Large intestine (tissue), 3 donors: ENCODE results near the gene CCDC85A. TPM values are rescaled to one million over a fixed set of nuclear protein-coding genes. Genes with fewer than 3 reads are reported as not detected.

Experiments
- DNase-seq, 2 donors: peaks; one replicate each; pipeline versions ENCODE4 v3.0.0 to v3.0.0-alpha.2; 2013
- H3K27ac ChIP-seq: one replicate; pipeline ENCODE4 v1.5.1; 2013; ENCODE audit warnings: low read length
- H3K27me3 ChIP-seq: 2 replicates; pipeline ENCODE4 v1.6.1; 2013; ENCODE audit warnings: low read length; ENCODE audit not compliant: control insufficient read depth, insufficient read depth
- H3K36me3 ChIP-seq: 2 replicates; pipeline ENCODE4 v1.6.1; 2013; ENCODE audit warnings: low read length; ENCODE audit not compliant: control insufficient read depth, insufficient read depth
- H3K4me1 ChIP-seq: one replicate; pipeline ENCODE4 v1.6.1; 2013; ENCODE audit warnings: low read length; ENCODE audit not compliant: control insufficient read depth, insufficient read depth
- H3K4me3 ChIP-seq: one replicate; pipeline ENCODE4 v1.5.1; 2013; ENCODE audit warnings: low read length
- H3K9me3 ChIP-seq: one replicate; pipeline ENCODE4 v1.6.1; 2013; ENCODE audit warnings: mild to moderate bottlenecking, low read depth, low read length, moderate library complexity; ENCODE audit not compliant: control insufficient read depth
- WGBS: methylation state at CpG from one replicate; pipeline ENCODE4 v1.1.5; 2013; ENCODE audit warnings: low lambda C conversion rate; ENCODE audit not compliant: insufficient coverage; 5-methylcytosine and 5-hydroxymethylcytosine counted together
- polyA plus RNA-seq: library from polyadenylated mRNA; unstranded; fragments of 120-200 nt; gene quantifications from one replicate; pipeline ENCODE4 v1.2.1, GENCODE V29; 2013

CCDC85A gene
- polyA plus RNA-seq, 1 donor, result 1.0 TPM

GRCh38 chr2:56234241-56234640, 50.5 kb downstream of the CCDC85A start:
- no peaks in the 10 kb centered on the region for H3K27me3 ChIP-seq
- no peak overlapping the region for H3K27ac ChIP-seq
- no peak overlapping the region for H3K4me3 ChIP-seq
- H3K36me3 ChIP-seq, result no peaks in the 10 kb centered on the region
- 72% methylated on average over 2 of the region's 2 CpGs for WGBS
- H3K9me3 ChIP-seq, result no peaks in the 10 kb centered on the region
- H3K4me1 ChIP-seq, result no peaks in the 10 kb centered on the region
- no peak for DNase-seq

GRCh38 chr2:56239030-56239429, 55.2 kb downstream of the CCDC85A start:
- Histone ChIP-seq H3K4me1 (no peaks in the 10 kb centered on the region), H3K36me3 (no peaks in the 10 kb centered on the region), H3K27ac (no peak overlapping the region), H3K9me3 (no peaks in the 10 kb centered on the region), H3K27me3 (no peaks in the 10 kb centered on the region), H3K4me3 (no peak overlapping the region)
- no CpG with 5 or more reads among the region's 2 CpGs for WGBS
- DNase-seq, result no peak

- DNase-seq, result no peak
- no peaks in the 10 kb centered on the region for H3K27me3 ChIP-seq
- H3K27ac ChIP-seq, result no peak overlapping the region
Observed at GRCh38 chr2:56239437-56239836, 55.6 kb downstream of the CCDC85A start.

GRCh38 chr2:56240210-56240609, 56.4 kb downstream of the CCDC85A start:
- 91% methylated on average over 1 of the region's 5 CpGs for WGBS
- Histone ChIP-seq H3K4me3 (no peak overlapping the region), H3K9me3 (no peaks in the 10 kb centered on the region), H3K36me3 (no peaks in the 10 kb centered on the region), H3K27me3 (no peaks in the 10 kb centered on the region), H3K27ac (no peak overlapping the region), H3K4me1 (peaks cover 2% of the 10 kb centered on the region)
- DNase-seq, result no peak

More at GRCh38 chr2:56239437-56239836, 55.6 kb downstream of the CCDC85A start:
- H3K9me3 ChIP-seq, result no peaks in the 10 kb centered on the region
- H3K4me3 ChIP-seq, result no peak overlapping the region
- H3K36me3 ChIP-seq, result no peaks in the 10 kb centered on the region
- no CpG with 5 or more reads among the region's 1 CpG for WGBS
- H3K4me1 ChIP-seq, result no peaks in the 10 kb centered on the region

GRCh38 chr2:56244506-56244905, 60.7 kb downstream of the CCDC85A start:
- no CpG with 5 or more reads among the region's 1 CpG for WGBS

GRCh38 chr2:56244911-56245530, 61.2 kb downstream of the CCDC85A start:
- peaks cover 9% of the 10 kb centered on the region for H3K4me1 ChIP-seq
- 60% methylated on average over 1 of the region's 1 CpG for WGBS
- H3K36me3 ChIP-seq, result no peaks in the 10 kb centered on the region
- H3K27ac ChIP-seq, result peak overlapping the region; percentile 5
- no peaks in the 10 kb centered on the region for H3K9me3 ChIP-seq
- H3K4me3 ChIP-seq, result no peak overlapping the region
- H3K27me3 ChIP-seq, result no peaks in the 10 kb centered on the region
- DNase-seq, result peak; percentile 34 to 35

More at GRCh38 chr2:56244506-56244905, 60.7 kb downstream of the CCDC85A start:
- Histone ChIP-seq H3K36me3 (no peaks in the 10 kb centered on the region), H3K9me3 (no peaks in the 10 kb centered on the region), H3K27ac (peak overlapping the region; percentile 5), H3K4me3 (no peak overlapping the region), H3K4me1 (peaks cover 4% of the 10 kb centered on the region), H3K27me3 (no peaks in the 10 kb centered on the region)
- no peak for DNase-seq

- WGBS, result no CpG with 5 or more reads among the region's 5 CpGs
- no peak for DNase-seq
- peaks cover 13% of the 10 kb centered on the region for H3K4me1 ChIP-seq
- no peaks in the 10 kb centered on the region for H3K27me3 ChIP-seq
- no peaks in the 10 kb centered on the region for H3K36me3 ChIP-seq
- H3K27ac ChIP-seq, result no peak overlapping the region
- H3K4me3 ChIP-seq, result no peak overlapping the region
- H3K9me3 ChIP-seq, result no peaks in the 10 kb centered on the region
Observed at GRCh38 chr2:56248965-56249742, 65.4 kb downstream of the CCDC85A start.

GRCh38 chr2:56250153-56250729, 66.5 kb downstream of the CCDC85A start:
- Histone ChIP-seq H3K4me1 (peaks cover 11% of the 10 kb centered on the region), H3K27me3 (no peaks in the 10 kb centered on the region), H3K9me3 (no peaks in the 10 kb centered on the region), H3K36me3 (no peaks in the 10 kb centered on the region), H3K4me3 (no peak overlapping the region), H3K27ac (no peak overlapping the region)
- no CpG with 5 or more reads among the region's 2 CpGs for WGBS
- DNase-seq, result peak; percentile 5 to 34

- Histone ChIP-seq H3K9me3 (no peaks in the 10 kb centered on the region), H3K36me3 (no peaks in the 10 kb centered on the region), H3K4me3 (no peak overlapping the region), H3K27me3 (no peaks in the 10 kb centered on the region), H3K27ac (no peak overlapping the region), H3K4me1 (no peaks in the 10 kb centered on the region)
- DNase-seq, result no peak
- no CpG with 5 or more reads among the region's 1 CpG for WGBS
Observed at GRCh38 chr2:56260415-56260814, 76.6 kb downstream of the CCDC85A start.

GRCh38 chr2:56262241-56262640, 78.5 kb downstream of the CCDC85A start:
- no peak for DNase-seq
- H3K4me3 ChIP-seq, result no peak overlapping the region
- H3K36me3 ChIP-seq, result no peaks in the 10 kb centered on the region
- no peaks in the 10 kb centered on the region for H3K4me1 ChIP-seq
- H3K9me3 ChIP-seq, result no peaks in the 10 kb centered on the region
- no CpG with 5 or more reads among the region's 1 CpG for WGBS
- no peak overlapping the region for H3K27ac ChIP-seq
- H3K27me3 ChIP-seq, result no peaks in the 10 kb centered on the region
